Fibroblast of skin of left quadriceps (primary cell): ENCODE measurements around the gene TCF19.
"Not testable (repeated sequence)": the region's sequence is repeated elsewhere in the genome, so short reads cannot be mapped to it uniquely, and the experiment has no call there.

ENCODE experiments used
- DNase-seq, 2 experiments: peaks; one replicate each; pipeline ENCODE4 v3.0.0-alpha.2; 2013; ENCODE audit warnings: low read depth in 2 of 2

Gene TCF19

GRCh38 chr6:31162463-31163165 is 4.2 kb downstream of the TCF19 start:
- DNase-seq = no peak

- no peak for DNase-seq
Observed at GRCh38 chr6:31163922-31164321, 5.5 kb downstream of the TCF19 start.

GRCh38 chr6:31164475-31165063 is 6.2 kb downstream of the TCF19 start:
- not testable (repeated sequence) for DNase-seq

DNA sequence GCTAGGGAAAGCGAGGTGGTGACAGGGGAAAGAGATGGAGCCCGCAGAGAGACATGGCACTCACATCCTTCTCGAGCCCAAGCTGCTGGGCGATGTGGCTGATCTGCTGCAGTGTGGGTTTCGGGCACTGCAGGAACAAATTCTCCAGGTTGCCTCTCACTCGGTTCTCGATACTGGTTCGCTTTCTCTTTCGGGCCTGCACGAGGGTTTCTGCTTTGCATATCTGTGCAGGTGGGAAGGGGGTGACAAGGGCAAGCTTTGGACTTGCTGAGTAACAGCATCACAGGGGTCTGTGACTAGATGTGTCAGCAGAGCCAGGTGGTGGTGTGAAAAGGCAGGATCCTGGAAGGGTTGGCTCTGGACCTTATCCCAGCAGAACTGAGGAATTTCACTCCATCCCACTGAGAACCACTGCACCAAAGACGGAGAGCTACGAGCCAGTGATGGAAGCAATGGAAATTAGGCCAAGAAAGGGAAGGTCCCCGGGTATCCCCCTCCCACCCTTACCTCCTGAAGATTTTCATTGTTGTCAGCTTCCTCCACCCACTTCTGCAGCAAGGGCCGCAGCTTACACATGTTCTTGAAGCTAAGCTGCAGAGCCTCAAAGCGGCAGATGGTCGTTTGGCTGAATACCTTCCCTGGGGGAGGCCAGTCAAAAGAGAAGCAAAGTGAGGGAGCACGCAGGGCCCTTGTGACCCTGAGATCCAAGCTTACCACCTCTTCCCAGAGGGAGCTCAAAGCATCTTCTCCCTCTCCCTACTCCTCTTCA is 6.9 kb downstream of the TCF19 start:
- not testable (repeated sequence) for DNase-seq

GRCh38 chr6:31165986-31166385 is 7.6 kb downstream of the TCF19 start:
- no peak for DNase-seq

GRCh38 chr6:31168606-31169005 is 10.2 kb downstream of the TCF19 start:
- DNase-seq = no peak

DNA sequence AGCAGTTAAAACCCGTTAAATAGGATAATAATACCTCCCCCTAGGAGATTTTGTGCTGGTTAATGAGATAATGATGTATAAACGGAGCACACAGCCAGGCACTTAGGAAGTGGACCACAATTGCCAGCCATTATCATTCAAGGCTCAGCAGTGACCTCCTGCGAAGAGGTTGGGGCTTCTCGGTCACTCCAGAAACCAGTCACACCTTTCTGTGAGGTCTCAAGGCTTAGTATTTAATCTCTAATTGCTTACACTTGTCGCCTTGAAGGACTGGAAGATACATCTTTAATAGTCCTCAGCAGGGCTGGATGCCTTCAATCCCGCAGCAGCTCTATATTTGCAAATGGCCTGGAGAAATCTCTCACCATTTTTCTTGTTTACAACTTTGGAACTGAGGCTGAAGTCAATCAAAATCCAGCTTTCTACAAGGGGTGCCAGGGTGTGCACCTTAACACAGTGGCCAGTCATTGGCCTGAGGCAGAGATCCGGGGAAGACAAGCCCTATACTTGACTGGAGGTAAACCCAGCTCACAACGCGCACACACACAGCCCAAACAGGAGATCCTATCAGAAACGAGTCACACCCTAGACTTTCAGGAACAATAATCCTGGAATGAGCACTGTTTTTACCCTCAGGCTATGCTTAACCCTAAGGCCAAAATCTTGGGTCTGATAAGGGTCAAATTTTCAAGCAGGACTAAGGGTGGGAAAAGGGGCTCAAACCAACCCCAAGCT is 10.9 kb downstream of the TCF19 start:
- DNase-seq = no peak

GRCh38 chr6:31169858-31170599 is 11.6 kb downstream of the TCF19 start:
- not testable (repeated sequence) for DNase-seq

GRCh38 chr6:31170600-31170881 is 12.2 kb downstream of the TCF19 start, which contains the start of gene POU5F1:
Gene POU5F1 (minus strand): TSS chr6:31170682. CDS start chr6:31170620, 62 bp downstream.
- DNase-seq = no peak

GRCh38 chr6:31170987-31171671 is 12.7 kb downstream of the TCF19 start:
- no peak for DNase-seq

DNA sequence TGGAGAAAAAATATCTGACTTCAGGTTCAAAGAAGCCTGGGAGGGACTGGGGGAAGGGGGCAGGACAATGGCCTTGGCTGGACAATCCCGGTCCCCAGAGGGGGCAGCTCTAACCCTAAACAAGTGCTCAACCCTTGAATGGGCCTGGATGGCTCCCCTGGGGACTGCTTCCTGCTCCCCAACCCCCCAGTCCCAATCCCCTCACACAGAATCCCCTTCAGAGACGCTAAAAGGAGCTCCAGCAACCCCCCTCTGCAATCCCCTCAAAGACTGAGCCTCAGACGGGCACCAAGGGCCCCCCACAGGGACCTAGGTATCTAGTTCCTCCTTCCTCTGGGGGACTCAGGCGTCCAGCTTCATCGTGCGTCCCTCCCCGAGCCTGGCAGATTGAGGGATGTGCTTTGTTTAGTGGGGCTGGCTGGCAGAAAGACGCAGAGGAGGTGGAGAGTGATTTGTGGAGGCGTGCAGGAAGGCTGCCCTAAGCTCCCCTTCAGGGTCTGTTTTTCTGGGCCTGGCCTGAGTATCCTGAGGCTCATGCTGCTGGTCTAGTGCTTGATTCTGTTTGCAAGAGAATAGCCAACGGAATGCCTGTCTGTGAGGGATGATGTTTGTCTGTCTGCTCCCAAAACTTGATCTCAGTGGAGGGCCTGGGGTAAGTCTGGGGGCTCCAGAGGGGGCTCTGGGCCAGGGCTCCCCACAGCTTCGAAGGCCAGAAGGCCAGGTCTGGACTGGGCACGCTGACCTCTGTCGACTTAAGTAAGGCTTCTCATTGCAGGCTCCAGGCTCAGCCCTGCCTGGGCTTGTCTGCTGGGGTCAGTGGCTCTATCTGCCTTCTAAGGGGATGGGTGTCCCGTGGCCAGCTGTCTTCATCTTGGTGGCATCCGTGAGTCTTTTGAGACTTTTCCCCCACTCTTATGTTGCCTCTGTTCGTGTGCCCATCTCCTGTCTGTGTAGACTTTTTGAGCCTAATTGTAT is 13.8 kb downstream of the TCF19 start:
- no peak for DNase-seq

DNA sequence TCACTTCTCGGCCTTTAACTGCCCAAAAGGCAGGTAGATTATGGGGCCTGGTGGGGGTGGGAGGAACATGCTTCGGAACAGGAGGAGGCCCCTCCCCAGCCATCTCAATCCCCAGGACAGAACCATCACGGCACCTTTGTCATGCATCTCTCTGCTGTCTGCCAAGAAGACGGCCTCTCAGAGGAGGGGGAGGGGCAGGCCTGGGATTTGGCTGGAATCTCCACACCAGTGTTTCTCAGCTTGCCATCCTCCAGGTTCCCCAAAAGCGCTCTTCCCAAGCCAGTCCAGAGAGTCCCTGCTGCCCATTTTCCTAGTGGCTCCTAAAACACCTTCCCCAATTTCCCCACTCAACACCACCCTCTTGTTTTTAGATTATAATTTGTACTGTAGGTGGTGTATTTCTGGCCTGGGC is 14.6 kb downstream of the TCF19 start:
- DNase-seq = no peak

- DNase-seq = no peak
Observed at GRCh38 chr6:31173406-31173805, 15.0 kb downstream of the TCF19 start.

DNA sequence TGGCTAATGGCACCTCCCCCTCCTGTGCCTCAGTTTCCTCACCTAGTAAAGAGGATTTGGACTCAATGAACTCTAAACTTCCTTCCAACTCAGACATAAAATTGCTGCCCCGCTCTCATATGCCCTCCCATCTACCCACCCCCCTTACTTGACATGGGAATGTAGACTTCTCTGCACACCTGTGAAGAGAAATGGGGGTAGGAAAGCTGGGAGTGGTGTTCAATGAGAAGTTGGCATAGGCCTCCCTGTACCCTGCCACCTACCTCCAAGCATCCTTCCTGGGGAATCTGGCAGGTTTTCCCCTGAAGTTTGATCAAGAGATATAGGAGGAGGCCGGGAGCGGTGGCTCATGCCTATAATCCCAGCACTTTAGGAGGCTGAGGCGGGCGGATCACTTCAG is 16.0 kb downstream of the TCF19 start:
- DNase-seq = no peak

DNA sequence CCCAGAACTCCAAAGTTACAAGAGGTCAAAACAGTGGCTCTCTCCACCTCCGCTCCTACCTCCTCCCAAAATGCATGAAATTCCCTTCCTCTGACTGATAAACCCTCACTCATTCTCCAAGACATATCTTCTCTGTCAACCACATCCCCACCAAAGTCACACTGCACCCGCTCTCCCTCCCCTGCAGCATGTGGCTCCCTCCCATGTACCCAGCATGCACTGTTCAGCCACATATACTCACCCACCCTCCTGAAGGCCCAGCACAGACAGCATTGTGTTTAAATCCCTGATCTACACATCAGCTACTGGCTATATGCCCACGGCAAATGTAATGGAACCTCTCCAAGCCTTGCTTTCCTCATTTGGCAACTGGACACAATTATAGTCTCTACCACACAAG is 17.6 kb downstream of the TCF19 start:
- peak; percentile 42 to 47 for DNase-seq

DNA sequence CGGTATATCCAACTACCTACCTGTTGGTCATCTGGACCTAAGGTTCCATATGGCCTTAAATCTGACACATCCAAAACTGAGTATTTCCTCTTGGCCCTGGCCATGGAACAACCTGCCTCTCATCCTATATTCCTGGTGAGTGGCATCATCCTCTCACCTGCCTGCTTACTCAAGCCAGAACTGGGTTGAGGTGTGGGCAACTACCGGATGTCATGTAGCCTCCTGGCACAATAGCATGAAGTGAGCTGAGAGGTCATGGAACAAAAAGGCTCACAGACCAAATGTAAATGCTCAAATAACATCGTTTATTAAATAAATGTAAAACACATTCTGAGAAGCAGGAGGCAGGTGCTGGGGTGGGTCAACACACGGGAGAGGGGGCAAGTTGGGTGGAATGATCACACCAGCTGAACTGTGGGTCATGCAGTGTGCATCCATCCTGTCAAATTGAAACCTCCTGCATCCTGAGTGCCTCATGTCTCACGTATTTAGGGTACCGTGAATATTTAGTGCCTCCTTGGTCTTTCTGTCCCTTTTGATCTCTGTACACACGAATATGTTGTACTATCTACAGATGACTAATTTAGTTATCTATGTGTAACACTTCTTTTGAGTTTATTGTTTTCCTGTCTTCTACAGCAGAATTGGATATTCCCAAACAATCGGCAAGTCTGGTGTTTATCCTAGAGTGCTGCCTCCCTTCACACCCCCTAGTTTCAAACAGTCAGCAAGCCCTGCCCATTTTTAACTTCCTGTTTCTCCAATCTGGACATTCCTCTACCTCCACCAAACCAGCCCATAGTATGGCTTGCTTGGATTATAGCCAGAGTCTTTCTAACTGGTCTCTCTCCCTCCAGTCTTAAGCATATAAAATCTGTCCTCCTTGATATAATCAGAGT is 20.0 kb downstream of the TCF19 start:
- no peak for DNase-seq

DNA sequence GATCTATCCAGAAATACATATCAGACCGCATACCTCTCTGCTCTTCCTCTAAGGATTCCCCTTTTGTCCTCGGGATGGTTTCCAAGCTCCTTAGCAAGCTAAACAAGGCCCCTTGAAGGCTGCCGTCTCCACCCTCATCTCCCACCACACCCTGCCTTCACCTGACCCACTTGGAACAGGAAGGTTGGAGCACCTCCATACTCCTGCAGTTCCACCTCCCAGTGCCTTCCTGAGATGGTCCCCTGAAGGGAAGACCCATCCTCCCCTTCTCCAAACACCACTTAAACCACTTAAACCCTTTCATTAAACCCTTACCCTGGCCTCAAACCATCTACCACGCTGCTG is 20.6 kb downstream of the TCF19 start:
- no peak for DNase-seq

DNA sequence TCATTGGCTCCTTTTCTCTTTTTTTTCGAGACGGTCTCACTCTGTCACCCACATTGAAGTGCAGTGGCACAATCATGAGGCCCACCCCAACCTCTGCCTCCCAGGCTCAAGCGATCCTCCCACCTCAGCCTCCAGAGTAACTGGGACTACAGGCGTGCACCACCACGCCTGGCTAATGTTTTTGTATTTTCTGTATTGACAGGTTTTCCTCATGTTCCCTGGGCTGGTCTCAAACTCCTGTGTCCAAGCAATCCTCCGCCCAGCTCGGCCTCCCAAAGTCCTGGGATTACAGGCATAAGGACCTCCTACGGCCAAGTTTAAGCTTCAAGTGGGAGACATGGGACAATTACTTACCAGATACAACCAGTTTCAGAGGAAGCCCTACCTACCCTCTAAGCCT is 21.5 kb downstream of the TCF19 start:
- DNase-seq = no peak

DNA sequence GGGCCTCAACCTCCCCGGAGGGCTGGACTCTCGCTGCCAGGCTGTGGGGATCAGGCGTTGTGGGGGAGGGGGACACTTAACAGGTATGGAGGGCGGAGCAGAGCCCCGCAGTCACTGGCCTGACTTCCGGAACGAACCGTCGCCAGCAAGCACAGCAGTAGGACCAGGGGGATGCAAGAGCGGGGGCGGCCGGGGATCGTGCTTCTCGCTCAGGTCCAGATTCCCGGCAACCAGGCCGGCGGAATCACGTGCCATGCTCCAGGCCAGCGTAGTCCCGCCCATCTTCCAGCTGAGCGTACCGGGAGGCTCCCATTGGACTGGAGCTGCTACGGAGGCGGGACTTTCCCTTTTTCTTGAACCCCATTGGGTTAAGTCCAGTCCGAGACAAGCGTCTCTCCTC is 22.1 kb downstream of the TCF19 start:
- DNase-seq = peak; percentile 47 to 61
